Measurements from ENCODE around the gene PLA2G6. TPM values are rescaled to one million over a fixed set of nuclear protein-coding genes. Genes with fewer than 3 reads are reported as not detected.

The PLA2G6 gene
- total and polyA plus RNA-seq, 9 of the 15 experiments (the other 6 are each of a cell fraction or from before 2014, with no cell fraction given) = 0.11 to 12.2 (median 9.7) TPM

GRCh38 chr22:38226853-38227649 is 45.4 kb upstream of the PLA2G6 start:
- Histone ChIP-seq H3K4me2 (ENCODE audit: insufficient read depth, low read length) (no peak overlapping the region), H3K9me1 (ENCODE audit: control insufficient read depth, insufficient read depth, low read length) (no peaks in the 10 kb centered on the region), H3K36me3 (ENCODE audit: control insufficient read depth, insufficient read depth, low read length) (peaks cover 16% of the 10 kb centered on the region; the same call in 2 of the 3 replicates), H3K9me3 (replicated peaks; ENCODE audit: control insufficient read depth, insufficient read depth, low read depth, low read length) (no peaks in the 10 kb centered on the region), H3K9ac (ENCODE audit: insufficient read depth in 1 of 2, low read depth in 2 of 2, low read length in 2 of 2) (no peak overlapping the region), H3K4me1 (replicated peaks in 1 of 2; ENCODE audit: control insufficient read depth in 2 of 2, insufficient read depth in 2 of 2, low read length in 2 of 2) (no peaks in the 10 kb centered on the region; a peak in 2 of 5 replicates), H3K79me2 (ENCODE audit: control insufficient read depth, insufficient read depth, low read length) (no peaks in the 10 kb centered on the region), H2AFZ (ENCODE audit: low read depth, low read length) (no peak overlapping the region), H3K27ac (ENCODE audit: extremely low read depth, low read depth, low read length) (no peak overlapping the region), H3K4me3 (no peak overlapping the region), H3K27me3 (ENCODE audit: control insufficient read depth in 2 of 2, insufficient read depth in 2 of 2, low read length in 2 of 2) (no peaks in the 10 kb centered on the region), H4K20me1 (replicated peaks; ENCODE audit: control insufficient read depth, insufficient read depth, low read length) (no peaks in the 10 kb centered on the region)
- DNase-seq (ENCODE audit: extremely low read depth in 1 of 4, low spot score in 3 of 4) (no peak), FAIRE-seq (no peak), ATAC-seq (no peak)
- 90% methylated on average over 14 of the region's 25 CpGs for WGBS (ENCODE audit: insufficient coverage, low coverage, missing lambda C conversion rate)
- BruUV-seq (replicated peaks) = no TSS peak
- in situ Hi-C loops (cut with MboI) = no loop called here
- ChIA-PET CTCF (ENCODE audit: low intra/inter-chr PET ratio) (no interaction called here), POLR2A (no interaction called here)
- intact Hi-C loops (cut with micrococcal nuclease) = no loop called here
- TF ChIP-seq POLR2A (conservative IDR thresholded peaks at IDR 0.05) (no peak), POLR2B (IDR thresholded peaks at IDR 0.05; ENCODE audit: low read depth, partially characterized antibody) (no peak), MIER1 (IDR thresholded peaks at IDR 0.05; ENCODE audit: low read depth) (no peak), ZNF785 (CRISPR knock-in tag; IDR thresholded peaks at IDR 0.05) (no peak), TFAM (CRISPR knock-in tag; conservative IDR thresholded peaks at IDR 0.05) (no peak), NKRF (IDR thresholded peaks at IDR 0.05; ENCODE audit: borderline replicate concordance) (no peak), ETS1 (conservative IDR thresholded peaks at IDR 0.05; ENCODE audit: control insufficient read depth, low read depth, low read length) (no peak), HBP1 (CRISPR knock-in tag; IDR thresholded peaks at IDR 0.05) (no peak), TAF15 (IDR thresholded peaks at IDR 0.05; ENCODE audit: low read depth, low read length) (no peak), RAD21 (CRISPR knock-in tag; conservative IDR thresholded peaks at IDR 0.05 in 1 of 2, IDR thresholded peaks at IDR 0.05 in 1 of 2) (no peak), COPS2 (conservative IDR thresholded peaks at IDR 0.05) (no peak), EGR1 (conservative IDR thresholded peaks at IDR 0.05) (no peak), ZNF398 (CRISPR knock-in tag; IDR thresholded peaks at IDR 0.05) (no peak), SRSF3 (IDR thresholded peaks at IDR 0.05; ENCODE audit: insufficient read depth, low read length) (no peak)

Measured in K562 (cell line).